Retinal pigment epithelial cell (primary cell): ENCODE measurements around the gene KIF3C.
A peak's percentile ranks its signal among the peaks of the same experiment; 100 is the strongest.

Experiments used
- DNase-seq: peaks from one replicate; pipeline ENCODE4 v3.0.0-alpha.2; 2010; ENCODE audit warnings: low read depth
- H3K4me3 ChIP-seq: 2 replicates; pipeline ENCODE4 v1.5.1; 2011; ENCODE audit warnings: mild to moderate bottlenecking, low read length, control low read depth, moderate library complexity
- TF ChIP-seq, protein P1 (sequence below): conservative IDR thresholded peaks from 2 replicates; pipeline ENCODE4 v1.5.1; 2011; ENCODE audit warnings: low read depth, low read length, control low read depth, inconsistent platforms

KIF3C gene

DNA sequence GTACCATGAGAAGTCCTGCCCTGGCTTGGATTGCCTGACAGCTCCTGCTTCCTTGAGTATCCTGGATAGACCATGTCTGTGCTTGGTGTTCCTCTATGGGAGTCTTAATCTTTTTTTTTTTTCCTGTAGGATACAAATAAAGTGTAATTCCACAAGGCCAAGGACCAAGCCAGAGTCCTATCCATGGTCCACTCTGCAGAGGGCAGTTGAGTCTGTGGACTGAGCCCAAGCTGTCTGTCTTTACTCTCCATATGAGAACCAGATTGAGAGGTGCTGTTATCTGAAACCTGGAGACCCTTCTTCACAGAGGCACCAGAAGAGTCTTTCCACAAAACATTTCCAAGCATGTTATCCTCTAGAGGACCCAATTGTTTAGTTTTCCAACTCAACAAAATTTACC, 1.4 kb upstream of the KIF3C start:
- H3K4me3 ChIP-seq = no peak overlapping the region
- TF ChIP-seq, protein P1, sequence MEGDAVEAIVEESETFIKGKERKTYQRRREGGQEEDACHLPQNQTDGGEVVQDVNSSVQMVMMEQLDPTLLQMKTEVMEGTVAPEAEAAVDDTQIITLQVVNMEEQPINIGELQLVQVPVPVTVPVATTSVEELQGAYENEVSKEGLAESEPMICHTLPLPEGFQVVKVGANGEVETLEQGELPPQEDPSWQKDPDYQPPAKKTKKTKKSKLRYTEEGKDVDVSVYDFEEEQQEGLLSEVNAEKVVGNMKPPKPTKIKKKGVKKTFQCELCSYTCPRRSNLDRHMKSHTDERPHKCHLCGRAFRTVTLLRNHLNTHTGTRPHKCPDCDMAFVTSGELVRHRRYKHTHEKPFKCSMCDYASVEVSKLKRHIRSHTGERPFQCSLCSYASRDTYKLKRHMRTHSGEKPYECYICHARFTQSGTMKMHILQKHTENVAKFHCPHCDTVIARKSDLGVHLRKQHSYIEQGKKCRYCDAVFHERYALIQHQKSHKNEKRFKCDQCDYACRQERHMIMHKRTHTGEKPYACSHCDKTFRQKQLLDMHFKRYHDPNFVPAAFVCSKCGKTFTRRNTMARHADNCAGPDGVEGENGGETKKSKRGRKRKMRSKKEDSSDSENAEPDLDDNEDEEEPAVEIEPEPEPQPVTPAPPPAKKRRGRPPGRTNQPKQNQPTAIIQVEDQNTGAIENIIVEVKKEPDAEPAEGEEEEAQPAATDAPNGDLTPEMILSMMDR = no peak
- no peak for DNase-seq

DNA sequence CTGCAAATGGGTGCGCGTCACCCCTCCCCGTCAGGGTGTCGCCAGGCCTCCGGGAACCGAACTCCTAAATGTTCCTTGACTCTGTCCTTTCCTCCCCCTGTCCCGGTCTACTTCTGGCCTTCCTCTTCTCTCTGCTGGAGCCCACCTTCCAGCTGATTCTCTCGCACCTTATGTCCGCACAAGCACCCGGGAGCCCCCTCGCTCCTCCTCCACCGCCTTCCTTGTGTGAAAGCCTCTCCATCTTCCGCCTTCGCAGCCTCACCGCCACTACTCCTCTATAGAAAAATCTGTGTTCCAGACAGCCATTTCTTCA, 627 bp upstream of the KIF3C start:
- TF ChIP-seq, protein P1 = no peak
- DNase-seq = no peak
- peak overlapping the region; percentile 77 for H3K4me3 ChIP-seq

DNA sequence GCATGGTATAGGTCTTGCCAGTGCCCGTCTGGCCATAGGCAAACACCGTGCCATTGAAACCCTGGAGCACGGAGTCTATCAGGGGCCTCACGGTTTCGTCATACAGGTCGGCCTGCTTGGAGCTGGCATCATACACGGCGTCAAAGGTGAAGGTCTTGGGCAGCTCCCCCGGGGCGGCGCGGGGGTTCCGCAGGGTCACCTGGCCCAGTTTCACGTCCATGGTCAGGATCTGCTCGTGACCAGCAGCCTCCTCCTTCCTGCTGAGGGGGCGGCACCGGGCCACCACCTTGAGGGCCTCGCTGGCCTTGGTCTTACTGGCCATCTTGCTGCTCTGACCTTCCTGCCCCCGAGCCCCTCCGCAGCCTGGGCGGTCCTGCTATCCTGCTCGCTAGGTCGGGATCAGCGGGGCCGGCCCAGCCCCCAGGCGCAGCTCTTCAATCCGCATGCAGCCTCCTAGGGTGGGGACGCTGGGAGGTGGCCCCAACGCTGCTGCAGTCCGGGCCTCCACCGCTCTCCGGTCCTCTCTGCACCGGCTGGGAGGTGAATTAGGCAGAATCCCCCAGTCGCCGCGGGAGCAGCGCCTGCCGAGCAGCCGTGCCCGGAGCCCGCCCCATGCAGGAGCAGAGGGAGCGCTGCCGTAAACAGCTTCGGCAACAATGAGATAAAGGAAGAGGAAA, 563 bp downstream of the KIF3C start:
- no peak for DNase-seq
- TF ChIP-seq, protein P1 = no peak
- H3K4me3 ChIP-seq = peak overlapping the region; percentile 77

DNA sequence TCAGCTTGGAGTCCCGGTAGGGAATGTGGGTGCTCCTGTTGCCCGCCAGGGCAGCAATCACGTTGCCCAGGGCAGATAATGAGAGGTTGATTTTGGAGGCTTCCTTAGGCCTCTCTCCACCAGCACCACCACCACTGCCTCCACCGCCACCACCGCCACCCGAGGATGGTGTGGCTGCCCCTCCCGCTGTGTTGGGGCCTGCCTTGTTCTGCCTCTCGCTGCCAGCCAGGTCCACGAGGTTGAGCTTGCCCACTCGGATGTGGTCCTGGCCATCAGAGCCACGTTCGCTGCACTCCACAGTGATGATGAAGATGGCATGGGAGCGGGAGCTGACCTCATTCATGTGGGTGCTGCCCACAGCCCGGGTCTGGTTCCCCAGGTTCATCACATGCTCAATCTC, 1.3 kb downstream of the KIF3C start:
- DNase-seq = no peak
- TF ChIP-seq, protein P1 = no peak
- H3K4me3 ChIP-seq = no peak overlapping the region

DNA sequence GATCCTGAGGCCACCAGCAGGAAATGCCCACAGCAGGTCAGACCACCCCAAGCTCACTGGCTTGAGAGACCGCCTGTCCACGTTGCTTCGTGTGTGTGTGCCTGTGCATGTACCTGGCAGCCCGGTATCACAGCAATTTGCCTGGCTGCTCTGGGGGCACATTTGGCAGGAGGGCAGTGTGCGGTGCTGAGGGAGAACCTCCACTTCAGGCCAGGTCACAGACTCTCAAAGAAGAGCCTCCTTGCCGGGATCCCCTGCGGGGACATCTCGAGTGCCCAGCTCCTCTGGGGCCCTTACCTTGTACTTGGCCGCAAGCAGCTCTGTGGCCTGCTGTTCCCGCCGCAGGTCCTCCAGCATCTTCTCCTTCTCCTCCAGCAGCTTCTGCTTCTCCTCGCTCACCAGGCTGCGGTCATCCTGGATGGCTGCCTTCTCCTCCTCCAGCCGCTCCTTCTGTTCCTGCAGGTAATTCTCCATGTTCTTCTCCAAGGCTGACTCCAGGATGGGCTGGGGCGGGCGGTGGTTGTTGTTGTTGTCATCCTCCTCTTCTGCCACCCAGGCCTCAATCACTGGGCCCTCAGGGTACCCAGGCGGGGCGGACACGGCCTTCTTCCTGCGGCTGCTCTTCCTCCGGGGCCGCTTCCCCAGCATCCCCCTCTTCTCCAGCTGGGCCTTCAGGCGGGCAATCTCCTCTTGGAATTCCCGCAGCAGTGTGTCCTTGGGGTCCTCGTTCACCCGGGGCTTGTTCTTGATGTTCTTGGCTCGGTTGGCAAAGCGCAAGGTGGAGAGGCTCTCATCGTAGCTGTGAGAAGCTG, 2.0 kb downstream of the KIF3C start:
- TF ChIP-seq, protein P1 = no peak
- H3K4me3 ChIP-seq = no peak overlapping the region
- no peak for DNase-seq

DNA sequence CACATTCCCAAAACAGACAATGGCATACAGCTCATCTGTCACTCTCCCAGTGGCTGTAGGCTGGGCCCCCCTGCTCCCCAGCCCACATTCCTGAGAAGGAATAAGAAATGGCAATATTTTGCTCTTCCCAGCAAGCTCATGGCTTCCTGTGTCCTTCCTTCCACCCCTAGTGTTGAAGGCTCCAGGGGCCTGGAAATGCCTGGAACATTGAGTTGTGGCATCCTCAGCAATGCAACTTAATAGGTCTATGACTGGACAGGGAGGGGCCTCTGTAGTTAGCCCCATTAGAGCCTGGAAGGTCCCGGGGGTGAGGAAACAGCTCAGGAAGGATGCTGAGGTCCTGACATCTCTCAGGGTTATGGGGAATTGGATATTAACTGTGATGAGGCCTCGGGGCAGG, 3.3 kb downstream of the KIF3C start:
- no peak for DNase-seq
- TF ChIP-seq, protein P1 = no peak
- peak overlapping the region; percentile 0 for H3K4me3 ChIP-seq

DNA sequence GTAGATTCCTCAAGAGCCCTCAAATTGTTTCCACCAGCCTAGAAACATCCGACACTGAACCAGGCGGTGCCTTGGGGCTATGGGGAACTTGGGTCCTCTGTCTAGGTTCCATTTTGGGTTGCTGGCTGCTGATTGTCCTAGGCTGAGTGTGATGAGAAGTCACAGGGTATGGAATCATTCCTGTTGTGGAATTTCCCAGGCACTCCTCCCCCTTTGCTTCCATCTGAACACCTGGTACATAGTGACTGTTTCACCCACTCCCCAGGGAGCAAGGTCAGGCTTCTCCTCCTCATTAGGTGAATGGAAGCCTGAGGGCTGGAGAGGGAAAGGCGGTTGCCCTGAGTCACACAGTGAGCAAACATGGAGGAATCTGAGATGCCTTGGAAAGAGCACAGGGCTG, 4.5 kb downstream of the KIF3C start:
- peak; percentile 76 for DNase-seq
- H3K4me3 ChIP-seq = no peak overlapping the region
- TF ChIP-seq, protein P1 = no peak
